DOHH2 (cell line): ENCODE measurements around the gene ATXN7L1.

Source experiments
- H3F3A ChIP-seq: fragments of 200-600 bp; sonication (generic), shearing (Covaris generic); 2 replicates; pipeline ENCODE4 v1.6.0; 2016; ENCODE audit warnings: antibody characterized with exemption, mild to moderate bottlenecking; ENCODE audit not compliant: control insufficient read depth, insufficient read depth
- H3K27ac ChIP-seq: fragments of 200-600 bp; sonication (generic); 2 replicates; pipeline ENCODE4 v1.5.1; 2014; ENCODE audit warnings: low read depth, mild to moderate bottlenecking, low read length, moderate library complexity
- H3K27me3 ChIP-seq: fragments of 200-600 bp; sonication (generic); 2 replicates; pipeline ENCODE4 v1.6.1; 2014; ENCODE audit warnings: mild to moderate bottlenecking, low read length, mixed read lengths; ENCODE audit not compliant: control insufficient read depth
- H3K36me3 ChIP-seq: fragments of 200-600 bp; sonication (generic); 2 replicates; pipeline ENCODE4 v1.6.1; 2014; ENCODE audit warnings: mild to moderate bottlenecking, low read length, moderate library complexity, mixed read lengths; ENCODE audit not compliant: control insufficient read depth
- H3K4me1 ChIP-seq: fragments of 200-600 bp; sonication (generic); 2 replicates; pipeline ENCODE4 v1.6.1; 2014; ENCODE audit warnings: mild to moderate bottlenecking, low read length, mixed read lengths; ENCODE audit not compliant: control insufficient read depth
- H3K4me2 ChIP-seq: fragments of 200-600 bp; sonication (generic); 2 replicates; pipeline ENCODE4 v1.6.0; 2014; ENCODE audit warnings: mild to moderate bottlenecking, low read length, moderate library complexity
- H3K4me3 ChIP-seq: fragments of 200-600 bp; sonication (generic); 2 replicates; pipeline ENCODE4 v1.5.1; 2014; ENCODE audit warnings: mild to moderate bottlenecking, low read length, mixed read lengths
- H3K79me2 ChIP-seq: fragments of 200-600 bp; sonication (generic); 2 replicates; pipeline ENCODE4 v1.6.1; 2014; ENCODE audit warnings: mild to moderate bottlenecking, low read length, mixed read lengths; ENCODE audit not compliant: control insufficient read depth
- H3K9me2 ChIP-seq: fragments of 200-600 bp; sonication (generic); replicated peaks from 2 replicates; pipeline ENCODE4 v1.6.1; 2014; ENCODE audit warnings: mild to moderate bottlenecking, low read length, mixed read lengths; ENCODE audit not compliant: control insufficient read depth
- H3K9me3 ChIP-seq: fragments of 200-600 bp; sonication (generic); 2 replicates; pipeline ENCODE4 v1.6.1; 2014; ENCODE audit warnings: antibody characterized with exemption, low read length, mixed read lengths; ENCODE audit not compliant: control insufficient read depth, insufficient read depth
- H4K20me1 ChIP-seq: fragments of 200-600 bp; sonication (generic); 2 replicates; pipeline ENCODE4 v1.6.0; 2014; ENCODE audit warnings: low read depth, mild to moderate bottlenecking, antibody characterized with exemption, low read length, moderate library complexity; ENCODE audit not compliant: control insufficient read depth, insufficient read depth
- CTCF ChIP-seq: fragments of 200-600 bp; sonication (generic); IDR thresholded peaks from one replicate; pipeline ENCODE4 v1.5.1; 2014; ENCODE audit warnings: antibody characterized with exemption, mild to moderate bottlenecking, low read depth, low read length; ENCODE audit not compliant: poor library complexity, severe bottlenecking
- EZH2phosphoT487 ChIP-seq: fragments of 200-600 bp; sonication (generic); IDR thresholded peaks from 2 replicates; pipeline ENCODE4 v1.6.1; 2017; ENCODE audit warnings: borderline replicate concordance, mild to moderate bottlenecking, antibody characterized with exemption, low read length, moderate library complexity, mixed read lengths

Gene ATXN7L1

GRCh38 chr7:105567821-105568220 lies 308.6 kb downstream of the ATXN7L1 start:
- Histone ChIP-seq H3K27ac (no peak overlapping the region), H3K4me1 (no peaks in the 10 kb centered on the region), H3F3A (peaks cover 17% of the 10 kb centered on the region; the same call in 1 of the 2 replicates), H3K9me2 (no peaks in the 10 kb centered on the region), H3K9me3 (no peaks in the 10 kb centered on the region), H3K4me3 (no peak overlapping the region), H3K79me2 (no peaks in the 10 kb centered on the region), H3K4me2 (no peak overlapping the region), H3K27me3 (no peaks in the 10 kb centered on the region), H4K20me1 (no peaks in the 10 kb centered on the region), H3K36me3 (peaks cover 65% of the 10 kb centered on the region)
- TF ChIP-seq EZH2phosphoT487 (no peak), CTCF (no peak)

- H3K27me3 ChIP-seq, result no peaks in the 10 kb centered on the region
- H3K79me2 ChIP-seq, result no peaks in the 10 kb centered on the region
- no peaks in the 10 kb centered on the region for H3K9me2 ChIP-seq
- no peak overlapping the region for H3K4me3 ChIP-seq
- peaks cover 17% of the 10 kb centered on the region; the same call in 1 of the 2 replicates for H3F3A ChIP-seq
- TF ChIP-seq CTCF (no peak), EZH2phosphoT487 (no peak)
- peaks cover 73% of the 10 kb centered on the region for H3K36me3 ChIP-seq
- H3K27ac ChIP-seq, result no peak overlapping the region
- no peaks in the 10 kb centered on the region for H4K20me1 ChIP-seq
- no peak overlapping the region for H3K4me2 ChIP-seq
- no peaks in the 10 kb centered on the region for H3K9me3 ChIP-seq
- no peaks in the 10 kb centered on the region for H3K4me1 ChIP-seq
Observed at GRCh38 chr7:105567024-105567423, 309.4 kb downstream of the ATXN7L1 start.

GRCh38 chr7:105565190-105565589 lies 311.2 kb downstream of the ATXN7L1 start:
- Histone ChIP-seq H3K27ac (no peak overlapping the region), H3K9me3 (no peaks in the 10 kb centered on the region), H3K79me2 (no peaks in the 10 kb centered on the region), H3K4me3 (no peak overlapping the region), H4K20me1 (no peaks in the 10 kb centered on the region), H3K9me2 (no peaks in the 10 kb centered on the region), H3K36me3 (peaks cover 81% of the 10 kb centered on the region), H3F3A (0 out of 2 replicates have a peak, but pooled peaks cover 10% of the 10 kb centered on the region), H3K4me2 (no peak overlapping the region), H3K4me1 (no peaks in the 10 kb centered on the region), H3K27me3 (no peaks in the 10 kb centered on the region)
- TF ChIP-seq CTCF, result no peak
- TF ChIP-seq EZH2phosphoT487, result no peak

- Histone ChIP-seq H3K79me2 (no peaks in the 10 kb centered on the region), H4K20me1 (no peaks in the 10 kb centered on the region), H3K27me3 (no peaks in the 10 kb centered on the region), H3K36me3 (peaks cover 77% of the 10 kb centered on the region), H3K4me1 (no peaks in the 10 kb centered on the region), H3K4me2 (no peak overlapping the region), H3K27ac (no peak overlapping the region), H3K9me2 (no peaks in the 10 kb centered on the region), H3F3A (0 out of 2 replicates have a peak, but pooled peaks cover under 1% of the 10 kb centered on the region), H3K9me3 (no peaks in the 10 kb centered on the region), H3K4me3 (no peak overlapping the region)
- no peak for TF ChIP-seq EZH2phosphoT487
- no peak for TF ChIP-seq CTCF
Observed at GRCh38 chr7:105559926-105560325, 316.5 kb downstream of the ATXN7L1 start.
